Fibroblast of lung (primary cell): ENCODE data around the gene ITPR3. TPM values are rescaled to one million over a fixed set of nuclear protein-coding genes. Genes with fewer than 3 reads are reported as not detected.

Source experiments
- DNase-seq, 2 donors: peaks; one replicate each; pipeline versions ENCODE4 v3.0.0 to v3.0.0-alpha.2; 2010; ENCODE audit warnings: low read depth in 2 of 2
- H2AFZ ChIP-seq: 2 replicates; pipeline ENCODE4 v1.5.1; 2012; ENCODE audit warnings: low read length, control low read depth, inconsistent platforms
- H3K27ac ChIP-seq: 2 replicates; pipeline ENCODE4 v1.5.1; 2011; ENCODE audit warnings: low read length, control low read depth; ENCODE audit not compliant: insufficient read depth
- H3K27me3 ChIP-seq: 2 replicates; pipeline ENCODE4 v1.5.1; 2011; ENCODE audit warnings: mild to moderate bottlenecking, low read length; ENCODE audit not compliant: control insufficient read depth, insufficient read depth
- H3K36me3 ChIP-seq: 2 replicates; pipeline ENCODE4 v1.5.1; 2011; ENCODE audit warnings: low read length; ENCODE audit not compliant: control insufficient read depth, insufficient read depth
- H3K4me1 ChIP-seq: 2 replicates; pipeline ENCODE4 v1.5.1; 2011; ENCODE audit warnings: low read length; ENCODE audit not compliant: control insufficient read depth, insufficient read depth; ENCODE audit errors: extremely low read depth
- H3K4me2 ChIP-seq: 2 replicates; pipeline ENCODE4 v1.5.1; 2011; ENCODE audit warnings: low read length, control low read depth; ENCODE audit not compliant: insufficient read depth; ENCODE audit errors: extremely low read depth
- H3K4me3 ChIP-seq, 4 experiments: fragments of 200-600 bp in 1 of 4; sonication (generic) in 1 of 4; replicated peaks in 1 of 4; 2 replicates each; pipeline ENCODE4 v1.5.1; 2011 to 2016; ENCODE audit warnings: low read length in 4 of 4, low read depth in 3 of 4, mild to moderate bottlenecking in 3 of 4, control low read depth in 2 of 4, inconsistent platforms in 1 of 4, mixed read lengths in 1 of 4; ENCODE audit not compliant: insufficient read depth in 1 of 4; ENCODE audit errors: control extremely low read depth in 1 of 4
- H3K79me2 ChIP-seq: 2 replicates; pipeline ENCODE4 v1.5.1; 2012; ENCODE audit warnings: mild to moderate bottlenecking, low read length, inconsistent platforms; ENCODE audit not compliant: control insufficient read depth, insufficient read depth
- H3K9ac ChIP-seq: 2 replicates; pipeline ENCODE4 v1.5.1; 2011; ENCODE audit warnings: mild to moderate bottlenecking, low read length, control low read depth; ENCODE audit not compliant: insufficient read depth
- H3K9me3 ChIP-seq: 2 replicates; pipeline ENCODE4 v1.5.1; 2012; ENCODE audit warnings: low read depth, low read length; ENCODE audit not compliant: control insufficient read depth, insufficient read depth
- H4K20me1 ChIP-seq: 2 replicates; pipeline ENCODE4 v1.5.1; 2011; ENCODE audit warnings: low read length; ENCODE audit not compliant: control insufficient read depth, insufficient read depth; ENCODE audit errors: extremely low read depth
- EZH2 ChIP-seq: IDR thresholded peaks from 2 replicates; pipeline ENCODE4 v1.5.1; 2012; ENCODE audit warnings: low read length, control low read depth, mild to moderate bottlenecking; ENCODE audit errors: missing control alignments
- polyA plus RNA-seq, 2 donors: library from polyadenylated mRNA; depleted of rRNA in 1 of 2; stranded (reverse) in 1 of 2; unstranded in 1 of 2; fragments of >200 nt; gene quantifications; 2 replicates each; pipeline ENCODE4 v1.2.1, GENCODE V29; 2011 to 2012; ENCODE audit warnings: missing spikeins in 1 of 2
- total RNA-seq: library from RNA; depleted of rRNA; stranded (reverse); fragments of >200 nt; gene quantifications from 2 replicates; pipeline ENCODE4 v1.2.1, GENCODE V29; 2014
- TF ChIP-seq, protein P1 (sequence below), 2 donors: IDR thresholded peaks in 1 of 2; conservative IDR thresholded peaks in 1 of 2; 1 replicate in 1 of 2; 2 replicates in 1 of 2; pipeline ENCODE4 v1.5.1; 2011 to 2012; ENCODE audit warnings: low read length in 2 of 2, control low read depth in 1 of 2, inconsistent platforms in 1 of 2, low read depth in 1 of 2, mild to moderate bottlenecking in 1 of 2

The ITPR3 gene
- total and polyA plus RNA-seq, 2 donors (not counting 1 experiment from before 2014, with no cell fraction given), result 9.6 to 43.4 TPM

DNA sequence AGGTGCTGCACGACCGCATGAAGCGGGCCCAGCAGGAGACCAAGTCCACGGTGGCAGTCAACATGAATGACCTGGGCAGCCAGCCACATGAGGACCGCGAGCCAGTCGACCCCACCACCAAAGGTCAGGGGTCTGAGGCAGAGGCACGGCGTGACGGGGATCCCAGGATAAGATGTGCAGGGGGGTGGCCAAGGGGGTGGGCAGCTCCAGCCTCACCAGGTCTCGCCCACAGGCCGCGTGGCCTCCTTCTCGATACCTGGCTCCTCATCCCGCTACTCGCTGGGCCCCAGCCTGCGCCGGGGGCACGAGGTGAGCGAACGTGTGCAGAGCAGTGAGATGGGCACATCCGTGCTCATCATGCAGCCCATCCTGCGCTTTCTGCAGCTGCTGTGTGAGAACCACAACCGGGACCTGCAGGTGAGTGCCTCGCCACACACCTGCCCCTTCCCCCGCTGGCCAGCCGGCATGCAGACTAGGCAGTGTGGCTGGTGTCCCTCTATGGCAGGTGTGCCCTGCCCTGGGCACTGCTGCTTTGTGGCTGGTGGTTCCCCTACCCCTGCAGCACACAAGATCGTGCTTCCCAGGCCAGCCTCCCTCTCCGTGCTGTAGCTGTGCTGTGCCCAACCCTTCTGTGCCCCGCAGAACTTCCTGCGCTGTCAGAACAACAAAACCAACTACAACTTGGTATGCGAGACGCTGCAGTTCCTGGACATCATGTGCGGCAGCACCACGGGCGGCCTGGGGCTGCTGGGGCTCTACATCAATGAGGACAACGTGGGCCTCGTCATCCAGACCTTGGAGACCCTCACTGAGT lies 64.5 kb downstream of the ITPR3 start:
- Histone ChIP-seq H3K4me3 (no peak overlapping the region), H3K9me3 (no peaks in the 10 kb centered on the region), H2AFZ (no peak overlapping the region), H3K4me2 (no peak overlapping the region), H3K36me3 (peaks cover 41% of the 10 kb centered on the region), H3K9ac (no peak overlapping the region), H3K27me3 (no peaks in the 10 kb centered on the region), H3K79me2 (no peaks in the 10 kb centered on the region), H4K20me1 (no peaks in the 10 kb centered on the region), H3K27ac (no peak overlapping the region), H3K4me1 (no peaks in the 10 kb centered on the region)
- no peak for DNase-seq
- no peak for TF ChIP-seq EZH2
- TF ChIP-seq, protein P1, sequence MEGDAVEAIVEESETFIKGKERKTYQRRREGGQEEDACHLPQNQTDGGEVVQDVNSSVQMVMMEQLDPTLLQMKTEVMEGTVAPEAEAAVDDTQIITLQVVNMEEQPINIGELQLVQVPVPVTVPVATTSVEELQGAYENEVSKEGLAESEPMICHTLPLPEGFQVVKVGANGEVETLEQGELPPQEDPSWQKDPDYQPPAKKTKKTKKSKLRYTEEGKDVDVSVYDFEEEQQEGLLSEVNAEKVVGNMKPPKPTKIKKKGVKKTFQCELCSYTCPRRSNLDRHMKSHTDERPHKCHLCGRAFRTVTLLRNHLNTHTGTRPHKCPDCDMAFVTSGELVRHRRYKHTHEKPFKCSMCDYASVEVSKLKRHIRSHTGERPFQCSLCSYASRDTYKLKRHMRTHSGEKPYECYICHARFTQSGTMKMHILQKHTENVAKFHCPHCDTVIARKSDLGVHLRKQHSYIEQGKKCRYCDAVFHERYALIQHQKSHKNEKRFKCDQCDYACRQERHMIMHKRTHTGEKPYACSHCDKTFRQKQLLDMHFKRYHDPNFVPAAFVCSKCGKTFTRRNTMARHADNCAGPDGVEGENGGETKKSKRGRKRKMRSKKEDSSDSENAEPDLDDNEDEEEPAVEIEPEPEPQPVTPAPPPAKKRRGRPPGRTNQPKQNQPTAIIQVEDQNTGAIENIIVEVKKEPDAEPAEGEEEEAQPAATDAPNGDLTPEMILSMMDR (conservative IDR thresholded peaks at IDR 0.05 in 1 of 2, IDR thresholded peaks at IDR 0.05 in 1 of 2; ENCODE audit: low read depth in 1 of 2, low read length in 2 of 2), result no peak

DNA sequence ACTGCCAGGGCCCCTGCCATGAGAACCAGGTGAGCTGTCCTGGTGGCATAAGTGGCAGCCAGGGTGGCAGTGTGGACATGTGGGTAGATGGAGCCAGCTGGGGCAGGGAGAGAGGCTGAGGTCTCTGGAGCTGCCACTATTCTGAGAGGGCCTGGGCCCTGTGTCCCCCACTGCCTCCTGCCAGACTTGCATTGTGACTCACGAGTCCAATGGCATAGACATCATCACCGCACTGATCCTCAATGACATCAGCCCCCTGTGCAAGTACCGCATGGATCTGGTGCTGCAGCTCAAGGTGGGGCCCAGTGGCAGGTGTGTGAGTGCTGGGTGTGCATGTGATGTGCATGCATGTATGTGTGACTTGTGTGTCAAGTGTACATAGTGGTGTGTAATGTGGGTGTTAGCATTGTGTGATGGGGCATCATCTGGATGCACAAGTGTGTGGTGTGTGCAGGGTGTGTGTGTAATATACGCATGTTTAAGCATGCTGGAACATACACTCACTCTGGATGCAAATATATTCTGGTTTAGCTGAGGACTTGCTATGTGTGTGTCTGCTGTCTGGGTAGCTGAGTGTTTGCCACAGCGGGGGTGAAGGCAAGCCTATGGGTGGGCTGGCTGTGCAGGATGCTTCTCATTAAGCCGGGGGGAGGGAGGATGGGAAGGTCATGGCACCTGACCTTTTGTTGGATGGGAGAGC lies 65.3 kb downstream of the ITPR3 start:
- Histone ChIP-seq H3K4me1 (no peaks in the 10 kb centered on the region), H2AFZ (no peak overlapping the region), H3K27me3 (no peaks in the 10 kb centered on the region), H3K4me2 (no peak overlapping the region), H3K4me3 (no peak overlapping the region), H3K36me3 (peaks cover 39% of the 10 kb centered on the region), H4K20me1 (no peaks in the 10 kb centered on the region), H3K79me2 (no peaks in the 10 kb centered on the region), H3K9me3 (no peaks in the 10 kb centered on the region), H3K9ac (no peak overlapping the region), H3K27ac (no peak overlapping the region)
- no peak for TF ChIP-seq EZH2
- TF ChIP-seq, protein P1 (conservative IDR thresholded peaks at IDR 0.05 in 1 of 2, IDR thresholded peaks at IDR 0.05 in 1 of 2; ENCODE audit: low read depth in 1 of 2, low read length in 2 of 2), result no peak
- no peak for DNase-seq
